HL-60 (cell line): ENCODE measurements around the gene IFFO2.

Experiments used
- DNase-seq, 2 experiments: peaks; one replicate each; pipeline ENCODE4 v3.0.0-alpha.2; 2010 to 2020; ENCODE audit warnings: low read depth in 1 of 2, low spot score in 1 of 2
- H3K27ac ChIP-seq: fragments of 250-450 bp; sonication (Bioruptor Pico); replicated peaks from 2 replicates; pipeline ENCODE4 v1.5.1; 2020; ENCODE audit warnings: mild to moderate bottlenecking, moderate library complexity
- H3K27me3 ChIP-seq: fragments of 250-450 bp; sonication (Bioruptor Pico); 2 replicates; pipeline ENCODE4 v1.5.1; 2021; ENCODE audit warnings: mild to moderate bottlenecking, moderate library complexity; ENCODE audit not compliant: insufficient read depth, poor library complexity, severe bottlenecking
- H3K4me3 ChIP-seq: replicated peaks from 2 replicates; pipeline ENCODE4 v1.5.1; 2011; ENCODE audit warnings: mild to moderate bottlenecking, control low read depth, low read length; ENCODE audit not compliant: insufficient read depth
- CTCF ChIP-seq: IDR thresholded peaks from one replicate; pipeline ENCODE4 v1.5.1; 2011; ENCODE audit warnings: low read length, control low read depth, inconsistent platforms; ENCODE audit not compliant: insufficient read depth
- GABPA ChIP-seq: IDR thresholded peaks from 2 replicates; pipeline ENCODE4 v1.6.1; 2012; ENCODE audit warnings: low read depth
- POLR2AphosphoS5 ChIP-seq: IDR thresholded peaks from 2 replicates; pipeline ENCODE4 v1.6.1; 2012; ENCODE audit warnings: low read depth
- SPI1 ChIP-seq: IDR thresholded peaks from 2 replicates; pipeline ENCODE4 v1.6.1; 2012; ENCODE audit warnings: low read depth, mild to moderate bottlenecking, borderline replicate concordance
- TF ChIP-seq, protein P1 (sequence below): IDR thresholded peaks from 2 replicates; pipeline ENCODE4 v1.6.1; 2012; ENCODE audit warnings: low read depth; ENCODE audit not compliant: insufficient replicate concordance

IFFO2 gene

DNA sequence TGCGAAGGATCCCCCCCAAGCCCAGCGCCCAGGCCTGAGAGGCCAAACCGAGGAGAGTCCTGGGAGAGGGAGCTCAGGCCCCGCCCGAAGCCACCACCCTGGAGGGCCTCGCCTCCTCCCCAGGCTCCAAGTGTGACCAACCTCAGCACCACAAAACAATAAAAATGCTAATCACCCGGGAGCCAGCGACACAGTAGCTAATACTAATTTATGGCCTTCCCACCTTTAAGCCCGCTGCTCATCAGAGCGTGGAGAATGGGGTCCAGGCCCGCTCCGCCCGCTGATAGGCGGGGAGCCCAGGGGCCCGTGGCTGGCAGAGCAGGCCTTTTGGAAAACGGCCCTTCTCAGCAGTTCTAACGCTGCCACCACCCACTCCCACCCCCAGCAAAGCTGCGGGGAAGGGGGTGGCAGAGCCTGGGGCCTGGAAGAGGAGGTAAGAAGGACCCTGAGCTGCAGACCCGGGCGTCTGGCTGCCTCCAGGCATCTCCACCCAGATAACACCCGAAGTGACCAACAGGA, 76.6 kb downstream of the IFFO2 start:
- H3K4me3 ChIP-seq = no peak overlapping the region
- TF ChIP-seq CTCF (no peak), SPI1 (no peak), POLR2AphosphoS5 (no peak), GABPA (no peak)
- TF ChIP-seq, protein P1, sequence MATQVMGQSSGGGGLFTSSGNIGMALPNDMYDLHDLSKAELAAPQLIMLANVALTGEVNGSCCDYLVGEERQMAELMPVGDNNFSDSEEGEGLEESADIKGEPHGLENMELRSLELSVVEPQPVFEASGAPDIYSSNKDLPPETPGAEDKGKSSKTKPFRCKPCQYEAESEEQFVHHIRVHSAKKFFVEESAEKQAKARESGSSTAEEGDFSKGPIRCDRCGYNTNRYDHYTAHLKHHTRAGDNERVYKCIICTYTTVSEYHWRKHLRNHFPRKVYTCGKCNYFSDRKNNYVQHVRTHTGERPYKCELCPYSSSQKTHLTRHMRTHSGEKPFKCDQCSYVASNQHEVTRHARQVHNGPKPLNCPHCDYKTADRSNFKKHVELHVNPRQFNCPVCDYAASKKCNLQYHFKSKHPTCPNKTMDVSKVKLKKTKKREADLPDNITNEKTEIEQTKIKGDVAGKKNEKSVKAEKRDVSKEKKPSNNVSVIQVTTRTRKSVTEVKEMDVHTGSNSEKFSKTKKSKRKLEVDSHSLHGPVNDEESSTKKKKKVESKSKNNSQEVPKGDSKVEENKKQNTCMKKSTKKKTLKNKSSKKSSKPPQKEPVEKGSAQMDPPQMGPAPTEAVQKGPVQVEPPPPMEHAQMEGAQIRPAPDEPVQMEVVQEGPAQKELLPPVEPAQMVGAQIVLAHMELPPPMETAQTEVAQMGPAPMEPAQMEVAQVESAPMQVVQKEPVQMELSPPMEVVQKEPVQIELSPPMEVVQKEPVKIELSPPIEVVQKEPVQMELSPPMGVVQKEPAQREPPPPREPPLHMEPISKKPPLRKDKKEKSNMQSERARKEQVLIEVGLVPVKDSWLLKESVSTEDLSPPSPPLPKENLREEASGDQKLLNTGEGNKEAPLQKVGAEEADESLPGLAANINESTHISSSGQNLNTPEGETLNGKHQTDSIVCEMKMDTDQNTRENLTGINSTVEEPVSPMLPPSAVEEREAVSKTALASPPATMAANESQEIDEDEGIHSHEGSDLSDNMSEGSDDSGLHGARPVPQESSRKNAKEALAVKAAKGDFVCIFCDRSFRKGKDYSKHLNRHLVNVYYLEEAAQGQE = no peak
- H3K27me3 ChIP-seq = no peaks in the 10 kb centered on the region
- no peak overlapping the region for H3K27ac ChIP-seq
- no peak for DNase-seq

GRCh38 chr1:18879215-18879790, 77.2 kb downstream of the IFFO2 start:
- DNase-seq = no peak
- TF ChIP-seq GABPA = no peak
- TF ChIP-seq SPI1 = no peak
- no peak for TF ChIP-seq CTCF
- no peak for TF ChIP-seq POLR2AphosphoS5
- TF ChIP-seq, protein P1 = no peak
- Histone ChIP-seq H3K27ac (no peak overlapping the region), H3K4me3 (no peak overlapping the region), H3K27me3 (no peaks in the 10 kb centered on the region)

- Histone ChIP-seq H3K4me3 (no peak overlapping the region), H3K27ac (no peak overlapping the region), H3K27me3 (no peaks in the 10 kb centered on the region)
- DNase-seq = no peak
- TF ChIP-seq GABPA (no peak), POLR2AphosphoS5 (no peak), CTCF (no peak), SPI1 (no peak)
- TF ChIP-seq, protein P1 = no peak
These were observed 77.8 kb downstream of the IFFO2 start for GRCh38 chr1:18878538-18879214.
